NCI-H345 (cell line): ENCODE data around the gene GON4L.
"Not testable (repeated sequence)": the region's sequence is repeated elsewhere in the genome, so short reads cannot be mapped to it uniquely, and the experiment has no call there.

Experiments
- DNase-seq: peaks from one replicate; lab custom pipeline; 2025; lab: John Stamatoyannopoulos, UW

Gene GON4L

DNA sequence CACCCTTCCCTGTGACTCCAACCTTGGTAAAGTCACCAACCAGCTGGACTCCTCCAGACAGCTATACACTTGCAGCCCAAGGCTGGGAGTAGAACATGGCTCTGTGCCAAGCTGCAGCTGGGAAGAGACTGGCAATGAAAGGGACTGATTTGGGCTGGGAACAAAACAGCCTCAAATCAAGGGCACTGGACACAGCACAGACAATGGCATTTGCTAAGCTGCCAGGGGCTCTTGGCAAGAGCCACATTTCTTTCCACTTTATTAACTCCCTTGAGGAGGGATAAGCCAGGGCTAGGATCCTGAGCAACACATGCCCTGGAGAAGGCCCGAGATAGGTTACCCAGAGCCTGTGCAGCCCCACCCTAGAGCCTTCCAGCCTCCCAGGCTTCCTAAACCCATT is 14.4 kb upstream of the GON4L start:
- DNase-seq, result peak; percentile 97

DNA sequence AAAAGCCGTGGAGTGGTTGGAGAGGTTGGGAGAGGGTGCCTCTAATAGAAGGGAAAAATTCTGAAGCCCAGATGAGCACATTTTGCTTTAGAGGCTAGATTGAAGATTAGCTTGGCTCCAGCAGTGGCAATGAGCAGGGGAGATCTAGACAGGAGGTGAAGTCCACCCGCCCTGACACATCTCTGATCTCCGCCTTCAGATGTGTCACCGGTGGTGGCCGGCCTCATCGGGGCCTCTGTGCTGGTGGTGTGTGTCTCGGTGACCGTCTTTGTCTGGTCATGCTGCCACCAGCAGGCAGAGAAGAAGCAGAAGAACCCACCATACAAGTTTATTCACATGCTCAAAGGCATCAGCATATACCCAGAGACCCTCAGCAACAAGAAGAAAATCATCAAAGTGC is 10.8 kb upstream of the GON4L start:
- DNase-seq, result no peak

DNA sequence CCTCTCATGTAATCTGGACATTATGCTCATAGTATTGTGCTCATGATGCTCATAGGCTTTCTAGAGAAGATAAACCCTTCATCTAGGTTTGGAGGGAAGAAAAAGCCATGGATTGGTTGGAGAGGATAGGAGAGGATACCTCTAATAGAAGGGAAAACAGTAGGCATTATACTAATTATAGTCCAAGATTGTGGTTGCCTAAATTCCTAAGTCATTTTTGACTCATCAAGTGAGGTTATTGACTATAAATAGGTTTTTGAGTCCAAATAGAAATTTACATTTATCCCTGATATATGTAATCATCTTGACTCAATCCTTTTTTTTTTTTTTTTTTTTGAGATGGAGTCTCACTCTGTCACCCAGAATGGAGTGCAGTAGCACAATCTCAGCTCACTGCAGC is 7.4 kb upstream of the GON4L start:
- no peak for DNase-seq

DNA sequence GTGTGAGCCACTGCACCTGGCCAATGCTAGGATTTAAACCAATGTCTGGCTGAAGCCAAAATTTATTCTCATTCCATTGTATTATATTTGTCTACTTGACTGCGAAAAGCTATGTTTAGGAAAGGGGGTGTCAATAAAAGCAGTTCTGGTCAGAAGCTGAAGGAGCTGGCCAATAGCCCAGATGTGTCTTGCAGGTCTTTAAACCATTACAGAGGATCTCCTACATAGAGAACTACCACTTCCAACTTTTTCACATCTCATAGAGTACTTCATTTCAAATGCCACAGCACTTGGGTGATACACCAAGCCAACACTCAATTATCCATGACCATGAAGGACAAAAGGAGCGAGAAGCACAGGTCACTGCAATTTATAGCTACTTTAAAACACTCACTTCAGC is 4.9 kb upstream of the GON4L start:
- DNase-seq, result no peak

DNA sequence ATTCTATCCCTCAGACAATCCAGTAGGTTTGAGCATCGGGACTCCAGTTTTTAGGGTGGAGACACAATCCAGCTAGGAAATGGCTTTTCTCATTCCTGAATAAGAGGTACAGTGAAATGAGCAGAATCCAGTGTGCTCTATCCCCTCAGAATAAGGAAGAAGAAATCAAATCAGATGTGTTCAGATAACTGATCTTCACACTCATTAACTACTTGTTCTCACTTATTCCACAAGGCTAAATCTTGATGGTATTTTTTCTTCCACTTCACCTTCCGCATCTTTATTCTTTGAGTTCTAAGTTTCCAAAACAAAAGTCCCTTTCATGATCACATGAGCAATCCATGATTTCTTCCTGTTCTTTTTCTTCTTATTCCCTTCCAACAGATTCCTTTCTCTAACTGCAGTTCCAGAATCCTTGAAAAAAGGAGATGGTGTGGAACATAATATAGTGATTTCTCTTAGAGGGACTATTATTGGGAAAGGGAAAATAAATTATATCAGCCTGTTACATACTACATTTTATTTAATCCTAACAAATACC is 4.0 kb upstream of the GON4L start:
- no peak for DNase-seq

DNA sequence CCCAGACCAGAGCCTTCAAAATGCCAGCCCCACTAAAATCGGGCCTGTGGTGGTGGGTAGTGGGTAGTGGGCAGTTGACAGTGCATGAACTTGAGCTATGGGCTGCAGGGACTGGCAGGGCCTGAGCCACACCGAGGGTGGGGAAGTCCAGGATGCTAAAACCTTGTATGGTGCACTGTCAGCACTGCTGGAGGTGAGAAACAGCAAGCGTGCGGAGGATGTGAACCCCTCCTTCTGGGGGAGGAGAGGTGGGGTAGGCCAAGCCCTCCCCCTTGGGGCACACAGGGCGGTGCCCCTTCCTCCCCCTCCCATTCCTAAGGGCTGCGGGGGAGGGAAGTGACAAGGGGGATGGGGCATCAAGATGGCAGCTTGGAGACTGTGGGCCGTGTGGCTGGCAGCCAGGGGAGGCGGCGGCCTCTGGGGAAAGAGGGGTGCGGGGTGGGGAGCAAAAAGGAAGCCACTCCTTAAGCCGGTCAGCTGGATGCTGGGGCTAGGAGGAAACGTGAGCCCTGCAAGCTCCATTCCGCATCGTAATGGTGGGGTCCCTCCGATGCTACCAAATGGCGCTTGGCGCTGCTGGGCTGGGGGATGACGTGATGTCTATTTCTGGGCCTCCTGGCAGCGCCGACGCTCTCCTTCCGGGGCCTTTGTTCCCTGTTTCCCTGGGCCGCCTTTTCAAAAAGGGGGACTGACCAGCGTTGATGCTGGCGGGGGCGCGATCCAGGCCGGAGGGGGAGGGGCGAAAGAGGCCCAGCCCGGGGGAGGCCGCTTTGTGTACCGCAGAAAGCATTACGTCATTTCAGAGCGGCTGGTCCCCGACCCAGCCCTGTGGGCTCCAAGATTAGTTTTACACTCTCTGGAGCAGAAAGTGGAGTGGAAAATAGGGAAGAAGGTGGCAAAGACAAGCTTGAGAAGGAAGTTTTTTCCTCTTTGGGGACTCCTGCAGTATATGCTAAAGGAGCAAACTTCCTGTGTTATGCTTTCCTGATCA is 3.2 kb upstream of the GON4L start:
- peak; percentile 98 for DNase-seq

DNA sequence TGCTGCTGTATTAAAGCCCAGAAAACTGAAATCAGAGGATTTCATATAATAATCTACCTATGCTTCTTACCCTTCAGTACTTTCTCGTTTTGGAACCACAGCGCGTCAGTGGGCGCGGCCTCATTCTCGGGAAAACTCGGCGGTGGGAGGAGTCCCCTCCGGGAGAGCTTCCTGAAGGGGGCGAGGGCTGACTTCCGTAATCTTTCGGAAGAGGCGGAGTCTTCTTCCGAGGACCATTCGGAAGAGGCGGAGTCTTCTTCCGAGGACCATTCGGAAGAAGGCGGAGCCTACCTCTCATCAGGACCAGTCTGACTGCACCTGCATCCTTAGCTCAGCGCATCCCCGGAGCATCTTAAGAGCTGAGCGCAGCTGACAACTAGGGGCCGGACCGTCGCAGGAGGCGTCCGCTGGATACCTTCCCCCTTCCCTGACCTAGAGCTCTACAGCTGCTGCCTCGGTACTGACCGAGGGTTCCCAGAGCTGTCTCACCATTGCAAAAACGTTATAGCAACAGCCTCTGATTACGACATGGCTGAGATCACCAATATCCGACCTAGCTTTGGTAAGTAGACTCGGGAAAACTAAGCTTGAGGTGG is 2.3 kb upstream of the GON4L start, which contains the start of gene SYT11:
Gene SYT11 (plus strand): TSS at position 334 of the 596 bp plus-strand sequence. CDS start 195 bp downstream, at position 529.
- peak; percentile 100 for DNase-seq

DNA sequence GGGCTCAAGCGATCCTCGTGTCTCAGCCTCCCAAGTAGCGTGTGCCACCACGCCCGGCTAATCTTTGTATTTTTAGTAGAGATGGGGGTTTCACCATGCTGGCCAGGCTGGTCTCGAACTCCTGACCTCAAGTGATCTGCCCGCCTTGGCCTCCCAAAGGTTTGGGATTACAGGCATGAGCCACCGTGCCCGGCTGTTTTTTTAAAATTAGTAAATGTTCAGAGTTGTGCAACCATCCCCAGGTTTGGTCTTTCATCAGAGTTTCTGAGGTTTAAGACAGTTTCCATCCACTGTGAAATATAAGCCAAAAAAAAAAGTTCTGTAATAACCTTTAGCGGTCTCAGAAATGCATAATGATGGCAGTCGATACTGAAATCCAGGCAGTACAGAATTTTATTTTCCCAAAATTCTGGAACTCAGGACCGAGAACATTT is 1.8 kb upstream of the GON4L start:
- DNase-seq, result no peak

DNA sequence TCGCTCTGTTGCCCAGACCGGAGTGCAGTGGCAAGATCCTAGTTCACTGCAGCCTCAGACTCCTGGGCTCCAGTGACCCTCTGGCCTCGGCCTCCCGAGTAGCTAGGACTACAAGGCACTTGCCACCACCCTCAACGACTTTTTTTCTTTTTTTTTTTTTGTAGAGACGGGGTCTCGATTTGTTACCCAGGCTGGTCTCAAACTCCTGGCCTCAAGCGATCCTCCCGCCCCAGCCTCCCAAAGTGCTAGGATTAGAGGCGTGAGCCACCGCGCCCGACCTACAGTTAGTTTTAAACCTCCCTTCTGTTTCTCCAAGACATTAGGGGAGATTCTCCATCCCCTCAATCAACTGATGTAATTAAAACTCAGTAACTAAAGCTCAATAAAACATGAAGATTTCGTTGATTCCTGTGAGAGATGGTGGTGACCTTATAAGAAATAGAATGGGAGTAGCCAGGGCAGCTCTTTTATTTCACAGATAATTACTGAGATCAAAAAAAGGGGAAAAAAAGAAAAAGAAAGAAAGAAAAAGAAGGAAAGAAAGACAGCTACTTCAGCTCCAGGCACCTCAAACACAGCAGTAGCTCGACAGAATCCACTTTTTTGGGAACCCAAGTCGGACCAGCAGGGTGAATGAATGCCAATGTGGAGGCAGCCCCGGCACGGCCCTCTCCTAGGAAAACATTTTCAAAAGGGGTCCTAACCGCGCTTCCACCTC is 598 bp downstream of the GON4L start:
- no peak for DNase-seq

DNA sequence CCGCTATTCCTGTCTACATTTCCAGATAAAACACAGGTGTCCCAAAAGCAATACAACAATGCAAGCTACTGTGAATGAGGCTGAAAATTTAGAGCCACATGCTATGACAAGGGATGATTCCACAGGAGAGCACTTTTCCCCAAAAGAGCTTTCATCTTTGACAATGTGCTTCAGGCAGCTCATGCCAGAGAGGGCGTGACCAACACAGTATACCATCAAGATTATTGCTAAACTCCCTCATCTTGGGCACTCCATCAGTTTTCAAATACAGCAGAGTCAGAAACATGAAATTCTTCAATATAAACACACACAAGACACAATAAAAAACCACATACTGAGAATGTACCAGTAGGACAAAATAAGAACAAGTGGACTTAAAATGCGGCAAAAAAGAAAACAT is 6.7 kb downstream of the GON4L start:
- no peak for DNase-seq

DNA sequence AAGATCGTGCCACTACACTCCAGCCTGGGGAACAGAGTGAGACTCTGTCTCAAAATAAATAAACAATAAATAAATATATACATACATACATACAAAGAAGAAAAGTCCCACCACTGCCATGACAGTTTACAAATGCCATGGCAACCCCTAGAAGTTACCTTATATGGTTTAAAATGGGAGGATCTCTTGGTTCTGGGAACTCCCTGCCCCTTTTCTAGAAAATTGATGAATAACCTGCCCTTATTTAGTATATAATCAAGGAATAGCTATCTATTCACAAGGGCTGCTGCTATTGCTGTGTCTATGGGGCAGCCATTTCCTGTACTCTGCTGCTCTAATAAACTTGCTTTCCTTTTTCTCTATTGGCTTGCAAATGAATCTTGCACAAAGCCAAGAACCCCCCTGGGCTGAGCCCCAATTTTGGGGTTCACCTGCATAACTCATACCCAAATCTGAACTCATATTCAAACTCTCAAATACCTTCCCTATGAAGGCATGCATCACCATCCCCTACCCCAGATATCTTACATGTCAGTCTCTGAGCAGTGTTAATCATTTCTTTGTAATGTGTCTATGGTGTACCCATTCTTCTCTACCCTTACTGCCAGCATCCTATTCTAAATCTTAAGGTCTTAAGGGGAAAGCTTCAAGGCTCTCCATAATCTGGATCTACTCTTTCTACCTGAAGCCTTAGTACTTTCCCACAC is 9.0 kb downstream of the GON4L start:
- no peak for DNase-seq

DNA sequence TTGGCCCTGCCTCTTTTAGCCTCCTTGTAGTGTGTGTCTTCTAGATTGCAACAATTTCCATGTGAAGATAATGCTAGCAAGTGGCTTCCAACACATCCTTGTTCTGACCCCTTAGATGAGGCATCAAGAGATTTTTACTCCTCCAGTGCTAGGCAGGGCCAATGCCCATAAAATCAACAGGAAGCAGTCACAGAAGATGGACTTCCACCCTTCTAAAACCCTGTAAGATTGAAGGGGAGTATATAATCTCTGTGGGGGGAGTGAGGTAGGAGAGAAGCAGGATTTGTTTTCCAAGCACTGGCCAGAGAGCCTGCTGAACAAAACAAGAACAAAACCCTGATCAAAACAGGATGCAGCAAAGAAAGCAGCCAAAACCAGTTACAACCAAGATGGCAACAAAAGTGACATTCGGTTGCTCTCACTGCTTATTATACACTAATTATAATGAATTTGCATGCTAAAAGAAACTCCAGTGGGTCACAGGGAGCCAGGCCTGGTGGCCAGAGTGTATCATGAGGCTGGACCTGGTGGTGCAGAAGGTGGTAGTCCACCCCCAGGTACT is 12.1 kb downstream of the GON4L start:
- no peak for DNase-seq

DNA sequence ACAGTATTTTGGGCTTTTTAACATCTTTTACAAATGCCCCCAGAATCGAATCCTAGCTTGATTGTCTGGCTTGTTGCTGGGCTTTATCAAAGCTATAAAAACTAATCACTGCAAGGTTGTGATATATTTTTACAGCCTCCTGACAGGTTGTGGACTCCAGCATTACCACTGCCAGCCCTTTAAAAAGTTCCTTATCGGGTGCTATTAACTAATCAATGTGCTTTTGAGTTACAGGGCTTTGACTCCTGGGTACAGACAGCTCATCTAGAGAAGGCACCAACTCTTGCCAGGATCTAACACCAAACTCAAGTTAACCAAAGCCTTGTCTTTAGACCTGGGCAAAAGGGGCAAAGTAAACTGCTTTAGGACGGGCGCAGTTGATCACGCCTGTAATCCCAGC is 16.6 kb downstream of the GON4L start:
- no peak for DNase-seq

DNA sequence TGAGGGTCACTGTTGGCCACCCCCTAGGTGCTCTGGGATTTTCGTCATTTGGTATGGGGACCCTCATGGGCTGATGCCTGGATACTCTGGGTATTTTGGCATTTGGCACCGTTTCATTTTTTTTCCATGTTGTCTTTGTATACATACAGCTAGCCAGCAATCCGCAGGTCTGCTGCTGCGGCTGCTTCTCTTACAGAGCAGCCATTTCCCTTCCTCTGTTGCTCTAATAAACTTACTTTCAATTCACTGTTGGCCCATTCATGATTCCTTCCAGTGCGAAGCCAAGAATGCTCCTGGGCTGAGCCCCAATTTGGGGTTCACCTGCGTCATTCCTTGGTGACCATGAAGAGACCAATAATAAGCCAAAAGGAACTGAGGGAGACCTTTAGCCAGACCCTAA is 21.5 kb downstream of the GON4L start:
- DNase-seq, result no peak

DNA sequence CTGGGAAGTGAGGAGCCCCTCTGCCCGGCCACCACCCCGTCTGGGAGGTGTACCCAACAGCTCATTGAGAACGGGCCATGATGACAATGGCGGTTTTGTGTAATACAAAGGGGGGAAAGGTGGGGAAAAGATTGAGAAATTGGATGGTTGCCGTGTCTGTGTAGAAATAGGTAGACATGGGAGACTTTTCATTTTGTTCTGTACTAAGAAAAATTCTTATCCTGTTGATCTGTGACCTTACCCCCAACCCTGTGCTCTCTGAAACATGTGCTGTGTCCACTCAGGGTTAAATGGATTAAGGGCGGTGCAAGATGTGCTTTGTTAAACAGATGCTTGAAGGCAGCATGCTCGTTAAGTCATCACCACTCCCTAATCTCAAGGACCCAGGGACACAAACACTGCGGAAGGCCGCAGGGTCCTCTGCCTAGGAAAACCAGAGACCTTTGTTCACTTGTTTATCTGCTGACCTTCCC is 22.1 kb downstream of the GON4L start:
- DNase-seq, result not testable (repeated sequence)

DNA sequence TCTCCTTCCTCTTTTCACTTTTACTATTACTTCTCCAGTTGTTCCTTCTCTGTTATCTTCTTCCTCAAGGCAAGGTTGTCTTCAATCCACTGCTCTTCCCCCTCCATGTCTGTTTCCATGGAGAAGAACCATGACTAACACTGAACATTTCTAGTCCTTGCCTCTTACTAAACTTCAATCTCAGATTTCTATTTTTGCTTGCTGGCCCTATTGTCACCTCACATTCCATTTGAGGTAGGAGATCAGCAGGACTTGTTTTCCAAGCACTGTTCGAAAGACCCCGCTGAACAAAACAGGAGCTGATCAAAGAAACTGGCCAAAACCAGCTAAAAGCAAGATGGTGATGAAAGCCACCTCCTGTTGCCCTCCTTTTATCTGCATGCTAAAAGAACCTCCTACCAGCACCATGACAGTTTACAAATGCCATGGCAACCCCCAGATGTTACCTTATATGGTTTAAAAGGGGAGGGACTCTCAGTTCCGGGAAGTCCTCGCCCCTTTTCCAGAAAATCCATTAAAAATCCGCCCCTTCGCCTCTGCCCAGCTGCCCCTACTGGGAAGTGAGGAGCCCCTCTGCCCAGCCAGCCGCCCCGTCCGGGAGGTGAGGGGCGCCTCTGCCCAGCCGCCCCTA is 22.6 kb downstream of the GON4L start:
- no peak for DNase-seq

DNA sequence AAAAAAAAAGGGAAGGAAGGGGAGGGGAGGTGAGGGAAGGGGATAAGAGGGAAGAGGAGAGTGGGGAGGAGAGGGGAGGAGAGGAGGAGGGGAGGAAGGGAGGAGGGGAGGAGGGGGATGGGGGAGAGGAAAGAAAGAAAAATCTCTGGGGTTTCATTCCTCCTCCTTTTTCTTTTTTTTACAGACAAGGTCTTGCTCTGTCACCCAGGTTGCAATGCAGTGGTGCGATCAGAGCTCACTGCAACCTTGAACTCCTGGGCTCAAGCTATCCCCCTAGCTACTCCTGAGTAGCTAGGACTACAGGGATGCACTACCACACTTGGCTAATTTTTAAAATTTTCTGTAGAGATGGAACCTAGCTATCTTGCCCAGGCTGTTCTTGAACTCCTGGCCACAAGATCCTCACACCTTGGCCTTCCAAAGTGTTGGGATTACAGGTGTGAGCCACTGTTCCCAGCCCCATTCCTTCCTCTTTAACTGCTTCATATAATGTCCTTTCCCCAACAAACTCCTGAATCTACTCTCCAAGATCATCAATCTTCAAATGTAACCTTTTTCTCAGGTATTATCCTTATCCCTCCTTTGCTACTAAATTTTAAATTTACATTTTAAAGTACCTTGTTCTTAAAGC is 23.2 kb downstream of the GON4L start:
- DNase-seq, result no peak

DNA sequence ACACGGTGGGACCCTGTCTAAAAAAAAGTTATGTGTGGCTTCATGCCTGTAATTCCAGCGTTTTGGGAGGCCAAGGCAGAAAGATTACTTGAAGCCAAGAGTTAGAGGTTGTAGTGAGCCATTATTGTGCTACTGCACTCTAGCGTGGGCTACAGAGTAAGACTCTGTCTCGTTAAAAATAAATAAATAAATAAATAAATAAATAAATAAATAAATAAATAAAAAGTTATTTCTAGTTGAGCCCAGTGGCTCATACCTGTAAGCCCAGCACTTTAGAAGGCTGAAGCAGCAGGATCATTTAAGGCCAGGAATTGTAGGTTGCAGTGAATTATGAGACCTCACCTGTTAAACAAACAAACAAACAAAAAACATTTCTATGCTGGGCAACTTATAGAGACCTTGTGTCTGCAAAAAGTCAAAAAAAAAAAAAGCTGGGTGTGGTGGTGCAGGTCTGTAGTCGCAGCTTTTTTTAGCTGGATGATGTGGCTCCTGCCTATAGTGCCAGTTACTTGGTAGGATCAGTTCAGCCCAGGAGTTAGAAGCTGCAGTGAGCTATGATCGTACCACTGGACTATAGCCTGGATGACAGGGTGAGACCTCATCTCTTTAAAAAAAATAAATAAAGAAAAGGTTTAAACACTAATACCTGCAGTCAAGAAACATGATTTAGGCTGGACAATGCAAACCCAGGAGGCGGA is 25.6 kb downstream of the GON4L start:
- no peak for DNase-seq

DNA sequence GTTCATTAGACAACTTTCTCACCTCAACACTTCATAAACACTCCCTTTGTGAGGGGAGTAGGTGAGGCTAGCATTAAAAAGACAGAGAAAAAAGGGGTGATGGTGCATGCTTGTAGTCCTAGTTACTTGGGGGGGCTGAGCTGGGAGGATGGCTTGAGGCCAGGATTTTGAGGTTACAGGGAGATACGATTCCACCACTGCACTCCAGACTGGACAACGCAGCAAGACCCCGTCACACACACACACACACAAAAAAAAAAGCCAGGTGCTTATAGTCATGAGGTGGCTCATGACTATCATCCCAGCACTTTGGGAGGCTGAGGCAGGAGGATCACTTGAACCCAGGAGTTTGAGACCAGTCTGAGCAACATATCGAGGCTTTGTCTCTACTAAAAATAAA is 29.6 kb downstream of the GON4L start:
- DNase-seq, result no peak

DNA sequence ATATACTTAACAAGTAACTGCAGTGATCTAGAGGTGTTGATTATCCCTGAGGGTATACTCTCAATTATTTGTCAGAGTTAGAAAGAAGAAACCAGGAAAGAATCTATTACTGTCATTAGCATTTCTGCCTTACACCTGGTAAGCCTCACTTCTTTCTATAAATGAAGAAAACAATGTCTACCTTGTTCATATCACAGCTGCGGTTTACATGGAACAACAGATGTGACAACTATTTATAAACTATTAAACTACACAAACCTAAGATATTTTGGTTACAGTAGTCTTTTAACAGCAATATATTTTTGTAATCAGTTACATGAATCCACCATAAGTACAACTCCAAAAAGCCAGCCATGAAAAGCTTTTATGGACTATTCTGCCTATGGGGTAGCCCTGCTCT is 40.7 kb downstream of the GON4L start:
- no peak for DNase-seq
